Activated naive CD4-positive, alpha-beta T cell (primary cell): ENCODE measurements around the gene CD33.

Experiments used
- DNase-seq, 4 experiments: peaks; one replicate each; lab custom pipeline; 2025; lab: John Stamatoyannopoulos, UW

CD33 gene

DNA sequence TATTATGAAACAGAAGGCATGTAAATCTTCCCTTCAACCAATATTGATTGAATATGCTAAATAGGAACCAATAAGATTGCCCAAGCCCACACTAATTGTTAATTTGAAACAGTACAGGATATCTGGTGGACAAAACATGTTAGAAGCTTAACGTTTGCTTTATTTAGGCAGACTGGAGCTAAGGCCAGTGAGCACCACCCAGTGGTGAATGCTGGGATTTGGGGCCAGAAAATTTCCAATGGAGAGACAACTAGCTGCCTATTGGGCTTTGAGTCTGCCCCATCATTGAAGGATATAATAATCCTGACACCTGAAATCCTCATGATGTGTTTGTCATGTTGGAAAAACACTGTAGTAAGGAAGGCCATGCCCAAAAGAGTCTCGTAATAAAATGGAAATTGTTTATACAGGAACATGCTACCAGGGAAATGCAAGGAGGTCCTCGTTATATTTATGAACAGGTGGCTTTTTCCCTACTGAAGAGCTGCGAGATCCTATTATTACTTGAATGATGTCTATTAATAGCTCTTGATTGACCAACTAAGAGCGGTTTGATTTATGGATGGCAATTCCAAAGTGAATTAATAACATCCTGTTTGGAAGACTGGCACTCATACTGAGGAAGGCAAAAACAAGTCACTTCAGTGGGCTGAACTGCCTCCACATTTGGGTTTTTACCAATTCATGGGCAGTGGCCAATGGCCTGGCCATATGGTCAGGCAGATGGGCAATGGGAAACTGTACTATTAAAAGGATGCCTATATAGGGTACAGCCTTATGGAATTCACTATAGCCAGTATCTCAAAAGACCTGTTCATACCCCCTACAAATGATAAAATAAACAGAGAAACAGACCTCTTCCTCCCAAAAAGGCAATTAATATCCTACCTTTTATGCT, 34.7 kb downstream of the CD33 start:
- no peak for DNase-seq

DNA sequence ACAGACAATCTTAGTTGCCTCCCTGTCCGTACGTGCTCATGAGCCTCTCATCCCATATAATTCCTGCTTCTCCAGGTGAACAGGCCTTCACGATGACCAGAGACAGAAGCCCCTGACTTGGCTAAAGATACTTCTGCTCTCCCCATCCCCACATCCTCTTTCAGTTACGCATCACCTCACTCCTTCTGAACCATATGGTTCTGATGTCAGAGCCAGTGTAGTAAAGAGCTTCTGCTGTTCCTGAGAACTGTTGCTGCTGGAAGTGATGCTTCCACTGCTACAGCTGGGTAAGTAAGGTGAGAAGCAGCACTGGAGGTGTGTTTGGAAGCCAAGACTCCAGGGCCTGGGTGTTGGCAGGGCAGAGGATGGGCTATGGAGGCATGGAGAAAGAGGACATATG, 38.9 kb downstream of the CD33 start:
- no peak for DNase-seq

DNA sequence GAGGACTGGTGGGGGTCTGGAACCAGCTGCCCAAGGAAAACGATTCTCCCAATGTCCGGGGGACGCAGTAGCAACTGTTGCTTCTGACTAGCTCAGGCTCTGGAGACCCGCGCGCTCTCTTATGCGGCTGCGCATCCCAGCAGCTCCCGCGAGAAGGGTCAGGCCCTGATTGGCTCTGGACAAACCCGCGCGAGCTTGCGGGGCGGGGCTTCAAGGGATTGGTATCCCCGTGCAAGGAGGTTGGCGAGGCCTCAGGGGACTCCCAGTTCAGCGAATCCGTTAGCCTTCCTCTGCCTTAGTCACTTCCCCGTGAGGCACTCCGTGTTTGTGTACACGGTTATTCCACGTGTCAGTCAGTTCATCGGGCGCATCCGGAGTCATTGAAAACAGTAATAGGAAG, 46.2 kb downstream of the CD33 start:
- DNase-seq: no peak

- DNase-seq: no peak
Measured at GRCh38 chr19:51272183-51272810, 47.4 kb downstream of the CD33 start.

- no peak for DNase-seq
Measured at GRCh38 chr19:51274049-51274770, 49.3 kb downstream of the CD33 start.

GRCh38 chr19:51277112-51277511, 52.2 kb downstream of the CD33 start:
- no peak for DNase-seq

GRCh38 chr19:51282335-51282734, 57.5 kb downstream of the CD33 start:
- no peak for DNase-seq

DNA sequence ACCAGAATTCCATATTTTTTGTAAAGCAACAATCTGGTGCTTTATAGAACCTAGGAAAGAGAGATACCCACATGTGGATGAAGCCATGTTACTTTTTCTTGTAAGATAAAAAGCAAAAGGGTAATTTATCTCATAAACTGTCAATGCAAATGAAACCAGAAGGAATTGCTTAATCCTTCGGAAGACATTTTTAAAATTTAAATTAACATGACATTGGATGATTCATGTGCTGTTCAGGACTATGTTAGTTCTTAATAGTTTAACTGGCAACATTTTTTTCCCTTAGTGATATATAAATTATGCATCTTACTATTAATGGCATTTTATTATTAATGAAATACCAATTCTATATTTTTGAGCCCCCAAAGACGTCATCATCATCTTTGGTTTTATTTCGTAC, 60.8 kb downstream of the CD33 start:
- no peak for DNase-seq
